WTC11 (cell line): ENCODE results near the gene EFCAB8. TPM values are rescaled to one million over a fixed set of nuclear protein-coding genes. Genes with fewer than 3 reads are reported as not detected.

ENCODE experiments used
- ATAC-seq: fragments of 200-7000 bp; cut with Tn5 transposase; 2 replicates; pipeline ENCODE4 v1.10.0; 2021; ENCODE audit warnings: mild to moderate bottlenecking, moderate library complexity
- CTCF ChIA-PET: fragments of 300-600 bp; sonication (Branson Sonifier 250); formaldehyde crosslinking; loops from one replicate; lab custom pipeline; 2021; ENCODE audit warnings: antibody characterized with exemption; lab: Charles Lee
- POLR2A ChIA-PET: fragments of 350-600 bp; sonication (Branson Sonifier 250); formaldehyde crosslinking; loops from one replicate; lab custom pipeline; 2021; ENCODE audit warnings: antibody characterized with exemption; lab: Charles Lee
- DNase-seq: peaks from one replicate; pipeline ENCODE4 v3.0.0; 2021; ENCODE audit warnings: low spot score
- H3K27ac Mint-ChIP-seq: 2 replicates; pipeline ENCODE4 v1.8.0; 2021; ENCODE audit warnings: mixed read lengths
- H3K27me3 Mint-ChIP-seq: 2 replicates; pipeline ENCODE4 v1.8.0; 2021; ENCODE audit warnings: low read depth, mild to moderate bottlenecking, moderate library complexity, mixed read lengths
- H3K36me3 Mint-ChIP-seq: 2 replicates; pipeline ENCODE4 v1.8.0; 2021; ENCODE audit warnings: mixed read lengths
- H3K4me1 Mint-ChIP-seq: 2 replicates; pipeline ENCODE4 v1.8.0; 2022; ENCODE audit warnings: mixed read lengths
- H3K4me3 Mint-ChIP-seq: 2 replicates; pipeline ENCODE4 v1.8.0; 2021; ENCODE audit warnings: mild to moderate bottlenecking, moderate library complexity, mixed read lengths
- H3K9me3 Mint-ChIP-seq: 2 replicates; pipeline ENCODE4 v1.8.0; 2021; ENCODE audit warnings: mixed read lengths
- ATF6 ChIP-seq: sonication (generic); formaldehyde crosslinking; IDR thresholded peaks from 2 replicates; pipeline ENCODE4 v1.8.1; 2023; ENCODE audit warnings: mild to moderate bottlenecking, missing genetic modification reagents
- ETV6 ChIP-seq: sonication (generic); formaldehyde crosslinking; IDR thresholded peaks from 2 replicates; pipeline ENCODE4 v1.8.1; 2022; ENCODE audit warnings: mild to moderate bottlenecking, missing genetic modification reagents
- FOXK1 ChIP-seq: sonication (generic); formaldehyde crosslinking; IDR thresholded peaks from 2 replicates; pipeline ENCODE4 v1.8.0; 2022; ENCODE audit warnings: mild to moderate bottlenecking, moderate library complexity, missing genetic modification reagents
- GABPB1 ChIP-seq: sonication (generic); formaldehyde crosslinking; IDR thresholded peaks from 2 replicates; pipeline ENCODE4 v1.8.1; 2023; ENCODE audit warnings: mild to moderate bottlenecking, missing genetic modification reagents
- GTF2I ChIP-seq: fragments of 250-450 bp; sonication (Bioruptor Pico); conservative IDR thresholded peaks from 2 replicates; pipeline ENCODE4 v1.4.0; 2021; ENCODE audit warnings: mild to moderate bottlenecking
- KAT7 ChIP-seq: sonication (generic); formaldehyde crosslinking; IDR thresholded peaks from 2 replicates; pipeline ENCODE4 v1.8.1; 2023; ENCODE audit warnings: missing genetic modification reagents, mild to moderate bottlenecking, borderline replicate concordance
- MAX ChIP-seq: sonication (generic); formaldehyde crosslinking; IDR thresholded peaks from 2 replicates; pipeline ENCODE4 v1.8.0; 2022; ENCODE audit warnings: mild to moderate bottlenecking, missing genetic modification reagents
- MYBL2 ChIP-seq: sonication (generic); formaldehyde crosslinking; IDR thresholded peaks from 2 replicates; pipeline ENCODE4 v1.8.1; 2023; ENCODE audit warnings: mild to moderate bottlenecking, moderate library complexity, missing genetic modification reagents
- PREB ChIP-seq: sonication (generic); formaldehyde crosslinking; IDR thresholded peaks from 2 replicates; pipeline ENCODE4 v1.8.1; 2022; ENCODE audit warnings: mild to moderate bottlenecking, missing genetic modification reagents, moderate library complexity, borderline replicate concordance
- RORB ChIP-seq: fragments of 250-450 bp; sonication (Bioruptor Pico); IDR thresholded peaks from 2 replicates; pipeline ENCODE4 v1.9.0; 2021; ENCODE audit warnings: mild to moderate bottlenecking
- SOX15 ChIP-seq: fragments of 250-450 bp; sonication (Bioruptor Pico); IDR thresholded peaks from 2 replicates; pipeline ENCODE4 v1.9.0; 2021; ENCODE audit warnings: mild to moderate bottlenecking
- SP1 ChIP-seq: sonication (generic); formaldehyde crosslinking; conservative IDR thresholded peaks from 2 replicates; pipeline ENCODE4 v1.8.1; 2022; ENCODE audit warnings: missing genetic modification reagents
- STAT6 ChIP-seq: sonication (generic); formaldehyde crosslinking; conservative IDR thresholded peaks from 2 replicates; pipeline ENCODE4 v1.8.1; 2023; ENCODE audit warnings: mild to moderate bottlenecking, low read depth, missing genetic modification reagents, moderate library complexity
- TEAD1 ChIP-seq: sonication (generic); formaldehyde crosslinking; IDR thresholded peaks from 2 replicates; pipeline ENCODE4 v1.8.0; 2022; ENCODE audit warnings: mild to moderate bottlenecking, missing genetic modification reagents
- TP53 ChIP-seq: sonication (generic); formaldehyde crosslinking; IDR thresholded peaks from 2 replicates; pipeline ENCODE4 v1.8.1; 2023; ENCODE audit warnings: mild to moderate bottlenecking, missing genetic modification reagents
- USF2 ChIP-seq: sonication (generic); formaldehyde crosslinking; IDR thresholded peaks from 2 replicates; pipeline ENCODE4 v1.8.1; 2023; ENCODE audit warnings: mild to moderate bottlenecking, missing genetic modification reagents, moderate library complexity
- ZNF671 ChIP-seq: fragments of 250-450 bp; sonication (Bioruptor Pico); IDR thresholded peaks from 2 replicates; pipeline ENCODE4 v1.8.0; 2021; ENCODE audit warnings: mild to moderate bottlenecking
- total RNA-seq: library from RNA; stranded (reverse); gene quantifications from 3 replicates; pipeline ENCODE4 v1.2.3, GENCODE V29; 2021
- TF ChIP-seq, protein P1 (sequence below): fragments of 250-450 bp; sonication (Bioruptor Pico); IDR thresholded peaks from 2 replicates; pipeline ENCODE4 v1.9.0; 2021; ENCODE audit warnings: moderate library complexity, mild to moderate bottlenecking, inconsistent platforms, borderline replicate concordance
- TF ChIP-seq, protein P2 (sequence below): fragments of 200-600 bp; IDR thresholded peaks from 2 replicates; pipeline ENCODE4 v1.8.0; 2022; ENCODE audit warnings: antibody characterized with exemption
- TF ChIP-seq, protein P3 (sequence below): sonication (generic); formaldehyde crosslinking; IDR thresholded peaks from 2 replicates; pipeline ENCODE4 v1.8.0; 2022; ENCODE audit warnings: mild to moderate bottlenecking, missing genetic modification reagents

The EFCAB8 gene
- total RNA-seq, 1 experiment from 2014 or later = 0.17 TPM

- CTCF ChIA-PET = interaction anchor here (0.6 to 1.7 kb wide), 2 partner anchors 27 to 31 kb away, joined by 3 to 9 read pairs; no protein-coding TSS in a partner anchor
- Mint-ChIP-seq H3K9me3 (no peaks in the 10 kb centered on the region), H3K4me3 (peak overlapping the region; percentile 91), H3K27me3 (no peaks in the 10 kb centered on the region), H3K4me1 (peaks cover 32% of the 10 kb centered on the region), H3K36me3 (peaks cover 5% of the 10 kb centered on the region; the same call in 1 of the 2 replicates), H3K27ac (peak overlapping the region; percentile 97)
- POLR2A ChIA-PET = interaction anchor here (0.8 to 1.6 kb wide), 2 partner anchors 10 to 31 kb away, joined by 3 to 5 read pairs; no protein-coding TSS in a partner anchor
- no peak for DNase-seq
- no peak for ATAC-seq
- TF ChIP-seq STAT6 (CRISPR knock-in tag) (no peak), KAT7 (no peak), MYBL2 (CRISPR knock-in tag) (no peak), ATF6 (CRISPR knock-in tag) (no peak), USF2 (CRISPR knock-in tag) (no peak), ZNF671 (CRISPR knock-in tag) (no peak), TEAD1 (CRISPR knock-in tag) (no peak), SP1 (CRISPR knock-in tag) (no peak), FOXK1 (no peak), SOX15 (CRISPR knock-in tag) (no peak), GABPB1 (CRISPR knock-in tag) (no peak), PREB (no peak)
Observed at GRCh38 chr20:32820698-32821377, 37.9 kb upstream of the EFCAB8 start.

DNA sequence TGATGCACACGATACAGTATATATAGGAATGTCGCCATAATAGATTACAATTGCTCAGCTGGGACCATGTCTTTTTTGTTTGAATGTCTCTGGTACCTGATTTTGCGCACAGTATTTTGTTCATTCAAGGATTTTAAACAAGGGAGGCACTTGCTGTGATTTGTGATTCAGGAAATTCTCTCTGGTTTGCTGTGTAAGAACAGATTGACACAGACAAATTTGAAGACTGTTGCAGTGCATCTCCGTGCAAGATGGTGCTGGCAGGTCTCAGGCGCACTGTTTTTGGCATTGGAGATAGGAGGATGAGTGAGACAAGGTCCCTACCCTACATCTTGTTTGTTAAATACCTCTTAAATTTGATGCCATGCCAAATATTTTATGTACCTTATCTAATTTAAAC is 36.5 kb upstream of the EFCAB8 start:
- no peak for TF ChIP-seq MAX (CRISPR knock-in tag)
- TF ChIP-seq, protein P1, sequence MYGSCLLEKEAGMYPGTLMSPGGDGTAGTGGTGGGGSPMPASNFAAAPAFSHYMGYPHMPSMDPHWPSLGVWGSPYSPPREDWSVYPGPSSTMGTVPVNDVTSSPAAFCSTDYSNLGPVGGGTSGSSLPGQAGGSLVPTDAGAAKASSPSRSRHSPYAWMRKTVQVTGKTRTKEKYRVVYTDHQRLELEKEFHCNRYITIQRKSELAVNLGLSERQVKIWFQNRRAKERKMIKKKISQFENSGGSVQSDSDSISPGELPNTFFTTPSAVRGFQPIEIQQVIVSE = no peak
- TF ChIP-seq STAT6 (CRISPR knock-in tag) = no peak
- no peak for TF ChIP-seq RORB (CRISPR knock-in tag)
- no peak for TF ChIP-seq PREB
- TF ChIP-seq, protein P2, sequence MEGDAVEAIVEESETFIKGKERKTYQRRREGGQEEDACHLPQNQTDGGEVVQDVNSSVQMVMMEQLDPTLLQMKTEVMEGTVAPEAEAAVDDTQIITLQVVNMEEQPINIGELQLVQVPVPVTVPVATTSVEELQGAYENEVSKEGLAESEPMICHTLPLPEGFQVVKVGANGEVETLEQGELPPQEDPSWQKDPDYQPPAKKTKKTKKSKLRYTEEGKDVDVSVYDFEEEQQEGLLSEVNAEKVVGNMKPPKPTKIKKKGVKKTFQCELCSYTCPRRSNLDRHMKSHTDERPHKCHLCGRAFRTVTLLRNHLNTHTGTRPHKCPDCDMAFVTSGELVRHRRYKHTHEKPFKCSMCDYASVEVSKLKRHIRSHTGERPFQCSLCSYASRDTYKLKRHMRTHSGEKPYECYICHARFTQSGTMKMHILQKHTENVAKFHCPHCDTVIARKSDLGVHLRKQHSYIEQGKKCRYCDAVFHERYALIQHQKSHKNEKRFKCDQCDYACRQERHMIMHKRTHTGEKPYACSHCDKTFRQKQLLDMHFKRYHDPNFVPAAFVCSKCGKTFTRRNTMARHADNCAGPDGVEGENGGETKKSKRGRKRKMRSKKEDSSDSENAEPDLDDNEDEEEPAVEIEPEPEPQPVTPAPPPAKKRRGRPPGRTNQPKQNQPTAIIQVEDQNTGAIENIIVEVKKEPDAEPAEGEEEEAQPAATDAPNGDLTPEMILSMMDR = no peak
- TF ChIP-seq ETV6 (CRISPR knock-in tag) = no peak
- TF ChIP-seq GABPB1 (CRISPR knock-in tag) = no peak
- no peak for TF ChIP-seq TP53 (CRISPR knock-in tag)
- TF ChIP-seq, protein P3, sequence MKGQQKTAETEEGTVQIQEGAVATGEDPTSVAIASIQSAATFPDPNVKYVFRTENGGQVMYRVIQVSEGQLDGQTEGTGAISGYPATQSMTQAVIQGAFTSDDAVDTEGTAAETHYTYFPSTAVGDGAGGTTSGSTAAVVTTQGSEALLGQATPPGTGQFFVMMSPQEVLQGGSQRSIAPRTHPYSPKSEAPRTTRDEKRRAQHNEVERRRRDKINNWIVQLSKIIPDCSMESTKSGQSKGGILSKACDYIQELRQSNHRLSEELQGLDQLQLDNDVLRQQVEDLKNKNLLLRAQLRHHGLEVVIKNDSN (CRISPR knock-in tag) = no peak
- TF ChIP-seq GTF2I = no peak
- Mint-ChIP-seq H3K4me1 (peaks cover 32% of the 10 kb centered on the region), H3K9me3 (no peaks in the 10 kb centered on the region), H3K27me3 (no peaks in the 10 kb centered on the region), H3K27ac (no peak overlapping the region), H3K36me3 (peaks cover 11% of the 10 kb centered on the region), H3K4me3 (no peak overlapping the region)
- ChIA-PET POLR2A (no interaction called here), CTCF (no interaction called here)
- ATAC-seq = no peak
- DNase-seq = no peak
